WTC11 (cell line): ENCODE data around the gene FA2H. TPM values are rescaled to one million over a fixed set of nuclear protein-coding genes. Genes with fewer than 3 reads are reported as not detected.

Source experiments
- ATAC-seq: fragments of 200-7000 bp; cut with Tn5 transposase; 2 replicates; pipeline ENCODE4 v1.10.0; 2021; ENCODE audit warnings: mild to moderate bottlenecking, moderate library complexity
- CTCF ChIA-PET: fragments of 300-600 bp; sonication (Branson Sonifier 250); formaldehyde crosslinking; loops from one replicate; lab custom pipeline; 2021; ENCODE audit warnings: antibody characterized with exemption; lab: Charles Lee
- POLR2A ChIA-PET: fragments of 350-600 bp; sonication (Branson Sonifier 250); formaldehyde crosslinking; loops from one replicate; lab custom pipeline; 2021; ENCODE audit warnings: antibody characterized with exemption; lab: Charles Lee
- DNase-seq: peaks from one replicate; pipeline ENCODE4 v3.0.0; 2021; ENCODE audit warnings: low spot score
- H3K27ac Mint-ChIP-seq: 2 replicates; pipeline ENCODE4 v1.8.0; 2021; ENCODE audit warnings: mixed read lengths
- H3K27me3 Mint-ChIP-seq: 2 replicates; pipeline ENCODE4 v1.8.0; 2021; ENCODE audit warnings: low read depth, mild to moderate bottlenecking, moderate library complexity, mixed read lengths
- H3K36me3 Mint-ChIP-seq: 2 replicates; pipeline ENCODE4 v1.8.0; 2021; ENCODE audit warnings: mixed read lengths
- H3K4me1 Mint-ChIP-seq: 2 replicates; pipeline ENCODE4 v1.8.0; 2022; ENCODE audit warnings: mixed read lengths
- H3K4me3 Mint-ChIP-seq: 2 replicates; pipeline ENCODE4 v1.8.0; 2021; ENCODE audit warnings: mild to moderate bottlenecking, moderate library complexity, mixed read lengths
- H3K9me3 Mint-ChIP-seq: 2 replicates; pipeline ENCODE4 v1.8.0; 2021; ENCODE audit warnings: mixed read lengths
- AFF4 ChIP-seq: sonication (generic); formaldehyde crosslinking; IDR thresholded peaks from 2 replicates; pipeline ENCODE4 v1.8.1; 2023; ENCODE audit warnings: mild to moderate bottlenecking, missing genetic modification reagents, borderline replicate concordance
- AR ChIP-seq: fragments of 250-450 bp; sonication (Bioruptor Pico); IDR thresholded peaks from 2 replicates; pipeline ENCODE4 v1.9.0; 2021; ENCODE audit warnings: mild to moderate bottlenecking
- EMX1 ChIP-seq: fragments of 250-450 bp; sonication (Bioruptor Pico); IDR thresholded peaks from 2 replicates; pipeline ENCODE4 v1.8.0; 2021; ENCODE audit warnings: mild to moderate bottlenecking
- FOXJ3 ChIP-seq: sonication (generic); formaldehyde crosslinking; IDR thresholded peaks from 2 replicates; pipeline ENCODE4 v1.9.0; 2021; ENCODE audit warnings: missing genetic modification reagents, mild to moderate bottlenecking, borderline replicate concordance
- FOXP4 ChIP-seq: sonication (generic); formaldehyde crosslinking; IDR thresholded peaks from 2 replicates; pipeline ENCODE4 v1.8.0; 2022; ENCODE audit warnings: mild to moderate bottlenecking, missing genetic modification reagents
- GRHL2 ChIP-seq: fragments of 250-450 bp; sonication (Bioruptor Pico); IDR thresholded peaks from 2 replicates; pipeline ENCODE4 v1.8.0; 2022; ENCODE audit warnings: mild to moderate bottlenecking, moderate library complexity; ENCODE audit not compliant: insufficient replicate concordance, severe bottlenecking
- JUN ChIP-seq: sonication (generic); formaldehyde crosslinking; IDR thresholded peaks from 2 replicates; pipeline ENCODE4 v1.8.0; 2023; ENCODE audit warnings: mild to moderate bottlenecking, missing genetic modification reagents
- KAT7 ChIP-seq: sonication (generic); formaldehyde crosslinking; IDR thresholded peaks from 2 replicates; pipeline ENCODE4 v1.8.1; 2023; ENCODE audit warnings: missing genetic modification reagents, mild to moderate bottlenecking, borderline replicate concordance
- MYBL2 ChIP-seq: sonication (generic); formaldehyde crosslinking; IDR thresholded peaks from 2 replicates; pipeline ENCODE4 v1.8.1; 2023; ENCODE audit warnings: mild to moderate bottlenecking, moderate library complexity, missing genetic modification reagents
- NFE2L1 ChIP-seq: sonication (generic); formaldehyde crosslinking; IDR thresholded peaks from 2 replicates; pipeline ENCODE4 v1.8.1; 2023; ENCODE audit warnings: missing genetic modification reagents
- SMAD4 ChIP-seq: sonication (generic); formaldehyde crosslinking; IDR thresholded peaks from 2 replicates; pipeline ENCODE4 v1.8.0; 2022; ENCODE audit warnings: mild to moderate bottlenecking, missing genetic modification reagents
- TCF7 ChIP-seq: sonication (generic); formaldehyde crosslinking; IDR thresholded peaks from 2 replicates; pipeline ENCODE4 v1.8.0; 2022; ENCODE audit warnings: mild to moderate bottlenecking, low read depth, missing genetic modification reagents, moderate library complexity
- ZNF138 ChIP-seq: sonication (generic); formaldehyde crosslinking; conservative IDR thresholded peaks from 2 replicates; pipeline ENCODE4 v1.8.1; 2022; ENCODE audit warnings: mild to moderate bottlenecking, moderate library complexity, missing genetic modification reagents
- ZNF219 ChIP-seq: sonication (generic); formaldehyde crosslinking; IDR thresholded peaks from 2 replicates; pipeline ENCODE4 v1.8.0; 2023; ENCODE audit warnings: missing genetic modification reagents, mild to moderate bottlenecking, borderline replicate concordance
- total RNA-seq: library from RNA; stranded (reverse); gene quantifications from 3 replicates; pipeline ENCODE4 v1.2.3, GENCODE V29; 2021

FA2H gene
- total RNA-seq, 1 experiment from 2014 or later, result 10.9 TPM

- no peak for DNase-seq
- peaks cover 47% of the 10 kb centered on the region for H3K4me1 Mint-ChIP-seq
- no peaks in the 10 kb centered on the region for H3K36me3 Mint-ChIP-seq
- H3K27me3 Mint-ChIP-seq, result no peaks in the 10 kb centered on the region
- H3K27ac Mint-ChIP-seq, result peak overlapping the region; percentile 50; the same call in 1 of the 2 replicates
- no peak overlapping the region for H3K4me3 Mint-ChIP-seq
- no peak for ATAC-seq
- ChIA-PET CTCF (interaction anchor here (1.0 to 2.9 kb wide), 5 partner anchors 11 to 75 kb away, joined by 3 to 30 read pairs (median 6); partner anchors contain the start of gene FA2H), POLR2A (no interaction called here)
- TF ChIP-seq FOXJ3 (CRISPR knock-in tag) (no peak), GRHL2 (no peak), AFF4 (CRISPR knock-in tag) (no peak), EMX1 (CRISPR knock-in tag) (no peak), TCF7 (CRISPR knock-in tag) (no peak), JUN (CRISPR knock-in tag) (no peak), ZNF138 (CRISPR knock-in tag) (no peak), AR (CRISPR knock-in tag) (no peak), KAT7 (CRISPR knock-in tag) (no peak), FOXP4 (CRISPR knock-in tag) (no peak), MYBL2 (CRISPR knock-in tag) (no peak), NFE2L1 (CRISPR knock-in tag) (no peak), ZNF219 (CRISPR knock-in tag) (no peak)
- no peaks in the 10 kb centered on the region for H3K9me3 Mint-ChIP-seq
Measured at GRCh38 chr16:74737521-74737920, 37.1 kb downstream of the FA2H start.

GRCh38 chr16:74736531-74737157 is 38.0 kb downstream of the FA2H start:
- ATAC-seq, result no peak
- H3K36me3 Mint-ChIP-seq, result no peaks in the 10 kb centered on the region
- H3K9me3 Mint-ChIP-seq, result no peaks in the 10 kb centered on the region
- no peak overlapping the region for H3K4me3 Mint-ChIP-seq
- H3K27me3 Mint-ChIP-seq, result no peaks in the 10 kb centered on the region
- CTCF ChIA-PET, result interaction anchor here (1.7 to 2.9 kb wide), 2 partner anchors 10 to 21 kb away, joined by 4 to 30 read pairs; no protein-coding TSS in a partner anchor
- TF ChIP-seq SMAD4, result no peak
- no peak for TF ChIP-seq NFE2L1 (CRISPR knock-in tag)
- TF ChIP-seq, all 79 proteins: peak for 0
- Mint-ChIP-seq H3K27ac (no peak overlapping the region), H3K4me1 (peaks cover 42% of the 10 kb centered on the region)
- POLR2A ChIA-PET, result no interaction called here
- DNase-seq, result no peak
